ENCODE data around the gene DNAJC5G.
"Not testable (repeated sequence)": the region's sequence is repeated elsewhere in the genome, so short reads cannot be mapped to it uniquely, and the experiment has no call there.

DNAJC5G gene

GRCh38 chr2:27309651-27310050 lies 34.4 kb downstream of the DNAJC5G start:
- no peak for DNase-seq (ENCODE audit: low read depth in 3 of 3)

DNA sequence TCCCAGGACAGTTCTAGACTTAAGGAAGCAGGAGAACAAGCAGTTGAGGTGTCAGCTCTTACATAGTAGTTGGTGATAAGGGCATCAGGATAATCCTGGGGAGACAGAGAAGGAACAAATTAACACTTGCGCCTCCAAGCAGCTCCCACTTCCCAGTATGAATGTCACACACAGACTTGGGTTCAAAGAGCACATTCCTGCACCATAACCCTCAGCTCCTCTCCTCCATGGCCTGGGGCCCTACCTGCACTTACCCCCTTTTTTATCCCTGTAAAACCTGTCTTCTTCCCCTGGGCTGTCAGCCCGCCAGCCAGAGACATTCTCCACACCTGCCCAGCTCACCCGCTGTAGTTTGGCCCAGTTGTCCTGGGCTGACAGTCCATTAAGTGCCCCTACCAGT lies 36.9 kb downstream of the DNAJC5G start:
- no peak for DNase-seq (ENCODE audit: low read depth in 3 of 3)

GRCh38 chr2:27313882-27314645 lies 38.8 kb downstream of the DNAJC5G start:
- no peak for DNase-seq (ENCODE audit: low read depth in 3 of 3)

DNA sequence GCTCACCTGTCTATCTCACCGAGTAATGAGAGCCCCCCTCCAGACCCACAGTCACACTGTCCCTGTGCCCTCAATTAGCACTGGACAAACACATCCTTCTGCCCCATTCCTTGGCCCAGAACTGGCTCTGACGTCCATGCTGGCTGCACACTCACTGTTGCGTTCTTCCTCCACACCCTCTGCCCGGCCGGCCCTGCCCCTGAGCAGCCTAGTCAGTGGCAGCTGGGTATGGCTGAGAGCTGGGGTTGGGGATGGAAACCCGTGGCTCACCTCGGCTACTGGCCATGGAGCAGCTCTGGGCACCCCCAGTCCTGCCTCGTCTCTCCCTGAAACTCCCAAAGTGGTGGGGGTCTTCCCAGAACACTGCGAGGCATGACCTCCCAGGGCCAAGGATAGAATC lies 39.5 kb downstream of the DNAJC5G start:
- DNase-seq (ENCODE audit: low read depth in 3 of 3) = no peak

- DNase-seq (ENCODE audit: low read depth in 3 of 3) = no peak
Observed at GRCh38 chr2:27315122-27315521, 39.9 kb downstream of the DNAJC5G start.

DNA sequence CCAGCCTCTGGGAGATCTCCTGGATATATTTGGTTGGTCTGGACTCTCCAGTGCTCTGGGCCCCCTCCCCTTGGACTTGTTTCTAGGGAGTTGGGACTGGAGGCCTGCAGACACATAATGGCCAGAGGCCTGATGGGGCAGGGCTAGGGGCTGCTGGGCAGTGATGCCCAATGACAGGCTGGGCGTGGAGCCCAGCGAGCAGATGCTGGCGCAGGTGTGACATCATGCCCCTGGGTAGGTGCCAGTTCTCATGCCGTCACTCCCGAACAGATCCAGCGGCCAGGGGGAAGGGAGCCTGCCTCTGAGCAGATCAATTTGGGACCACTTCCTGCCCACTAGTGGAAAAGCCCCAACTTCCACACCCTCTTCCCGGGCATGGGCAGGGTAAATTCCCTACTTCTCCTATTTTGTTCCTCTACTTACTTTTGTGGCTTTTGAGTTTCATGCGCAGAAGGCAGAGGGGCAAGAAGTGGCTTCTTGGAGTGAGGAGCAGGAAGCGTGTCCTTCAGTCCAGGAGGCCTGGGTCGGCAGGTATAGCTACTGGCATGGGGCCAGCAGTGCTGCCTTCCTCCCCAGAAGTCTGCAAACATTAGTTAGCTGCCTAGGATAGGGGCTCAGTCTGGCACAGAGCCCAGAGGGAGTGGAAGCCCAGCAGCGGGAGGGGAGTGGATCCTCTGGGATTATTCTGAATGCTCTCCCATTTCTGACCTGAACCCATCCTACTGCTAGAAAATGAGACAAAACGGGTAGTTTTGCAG lies 41.6 kb downstream of the DNAJC5G start:
- DNase-seq (ENCODE audit: low read depth in 3 of 3) = no peak

GRCh38 chr2:27319839-27320238 lies 44.6 kb downstream of the DNAJC5G start:
- not testable (repeated sequence) for DNase-seq (ENCODE audit: low read depth in 3 of 3)

- no peak for DNase-seq (ENCODE audit: low read depth in 3 of 3)
Observed at GRCh38 chr2:27320958-27321543, 45.8 kb downstream of the DNAJC5G start.

- DNase-seq (ENCODE audit: low read depth in 3 of 3) = no peak
Observed at GRCh38 chr2:27322301-27322765, 47.1 kb downstream of the DNAJC5G start.

DNA sequence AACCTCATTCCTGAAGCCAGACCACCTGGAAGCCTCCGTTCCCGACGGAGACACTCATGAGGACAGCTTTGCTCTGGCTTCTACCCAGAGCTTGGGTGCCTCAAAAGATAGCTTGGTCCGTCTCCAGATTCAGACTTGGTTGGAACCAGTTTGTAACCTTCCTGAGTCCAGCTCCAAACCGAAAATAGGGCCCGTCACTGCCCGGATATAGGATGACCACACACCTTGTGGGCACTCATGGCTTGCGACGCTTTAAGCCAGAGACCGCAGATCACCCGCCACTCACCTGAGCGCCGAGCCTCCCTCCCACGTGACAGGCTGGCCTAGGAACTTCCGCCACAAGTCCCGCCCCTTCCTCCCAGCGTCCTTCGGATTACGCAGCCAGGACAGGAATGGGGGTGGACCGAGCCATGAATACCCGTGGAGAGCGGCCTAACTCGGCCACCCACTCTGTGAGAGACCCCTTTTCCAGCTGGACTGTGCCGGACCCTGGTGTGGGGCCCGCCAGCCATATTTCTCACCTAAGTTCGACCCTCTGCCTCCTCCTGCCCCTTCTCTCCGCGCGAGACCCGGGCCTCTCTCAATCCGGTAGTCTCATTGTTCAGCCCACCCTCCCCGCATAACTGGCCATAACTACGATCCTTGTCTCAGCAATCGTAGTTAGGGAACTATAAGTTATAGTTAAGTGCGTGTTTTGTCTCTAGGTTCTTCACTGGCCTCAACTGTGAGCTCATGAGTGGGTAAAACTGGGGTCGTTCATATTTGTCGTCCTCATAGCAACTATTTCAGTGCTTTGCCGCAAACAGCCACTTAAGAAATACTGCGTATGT lies 47.7 kb downstream of the DNAJC5G start, which contains the start of gene MPV17:
MPV17 (minus strand) TSS at position 332 of the 830 bp plus-strand sequence. CDS start 580 bp downstream, outside the sequence.
- DNase-seq (ENCODE audit: low read depth in 3 of 3) = peak; percentile 77 to 89 (median 84)

GRCh38 chr2:27323596-27324285 lies 48.5 kb downstream of the DNAJC5G start:
- DNase-seq (ENCODE audit: low read depth in 3 of 3) = no peak

- DNase-seq (ENCODE audit: low read depth in 3 of 3) = no peak
Observed at GRCh38 chr2:27324720-27325119, 49.5 kb downstream of the DNAJC5G start.

Data from stimulated activated CD4-positive, alpha-beta T cell treated with anti-CD3 and anti-CD28 coated beads, TNF-alpha, amount 100 ng/mL, for 24 hours (primary cell).